Activated CD4-positive, CD25-positive, alpha-beta regulatory T cell (primary cell): ENCODE results near the gene MYLK3.
"Not testable (repeated sequence)": the region's sequence is repeated elsewhere in the genome, so short reads cannot be mapped to it uniquely, and the experiment has no call there.

ENCODE experiments used
- DNase-seq, 4 experiments: peaks; one replicate each; lab custom pipeline; 2025; lab: John Stamatoyannopoulos, UW

Gene MYLK3

GRCh38 chr16:46689365-46690280 lies 58.5 kb downstream of the MYLK3 start, which contains the start of gene ORC6:
Gene ORC6, plus strand, starts transcription at chr16:46689659. Its CDS starts 47 bp downstream, at chr16:46689706.
- DNase-seq, result peak; percentile 90 to 97 (median 96)

DNA sequence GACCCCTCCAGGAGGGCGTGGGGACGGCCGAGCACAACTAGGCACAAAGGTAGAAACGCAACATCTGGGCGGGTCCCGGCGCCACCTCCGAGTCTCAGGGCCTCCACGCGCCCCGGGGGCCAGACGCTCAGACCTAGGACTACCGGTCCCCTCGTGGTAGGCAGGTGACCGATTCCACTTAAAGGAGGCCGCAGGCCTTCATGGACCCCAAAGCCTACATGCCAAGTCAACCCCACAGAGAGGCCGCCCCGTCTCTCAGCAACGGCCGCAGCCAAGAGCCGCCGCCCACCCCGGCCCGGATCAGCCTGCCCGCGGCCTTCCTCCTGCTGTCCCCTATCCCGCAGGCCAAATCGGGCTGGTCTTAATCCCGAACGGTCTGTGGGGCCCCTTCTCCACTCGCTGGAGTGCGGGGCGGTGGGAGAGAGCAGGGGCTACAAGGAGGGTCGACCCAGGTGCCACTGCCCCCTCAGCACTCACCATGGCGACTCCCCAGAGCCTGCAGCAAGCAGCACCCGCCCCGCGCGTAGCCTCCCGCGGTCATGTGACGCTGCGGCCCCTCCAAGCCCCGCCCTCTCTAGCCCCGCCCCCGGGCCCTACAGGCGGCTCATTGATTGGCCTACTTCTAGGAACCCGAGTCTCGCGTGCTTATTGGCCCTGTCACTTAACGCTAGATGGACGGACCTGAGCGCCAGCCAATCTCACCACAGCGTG lies 59.3 kb downstream of the MYLK3 start, which contains the start of gene VPS35:
Gene VPS35 (minus strand): TSS at position 525 of the 711 bp plus-strand sequence. CDS start 45 bp downstream, at position 480.
- peak; percentile 99 for DNase-seq

DNA sequence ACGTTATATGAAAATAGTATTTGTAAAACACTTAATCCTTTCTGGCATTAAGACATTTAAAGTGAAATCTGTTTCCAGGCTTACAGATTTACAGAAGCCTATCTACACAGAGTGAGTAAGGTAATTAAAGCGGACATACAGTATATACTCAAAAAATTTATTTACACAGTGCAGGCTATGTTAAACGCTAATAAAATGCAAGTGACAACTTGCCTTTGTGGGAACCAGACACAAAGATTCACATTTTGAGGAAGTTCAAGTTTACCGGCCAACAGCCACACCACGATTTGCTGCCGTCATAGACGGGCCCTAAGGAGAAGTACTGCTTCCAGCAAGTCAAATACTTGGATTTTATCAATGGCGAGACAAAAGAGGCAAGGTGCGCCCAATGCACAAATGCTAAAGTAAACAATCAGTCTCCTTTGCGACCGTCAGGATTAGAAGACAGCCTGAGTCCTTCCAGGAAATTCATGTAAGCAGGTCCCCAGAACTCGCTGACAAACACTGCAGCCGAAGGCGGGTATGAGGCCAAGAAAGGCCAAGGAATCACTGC lies 60.0 kb downstream of the MYLK3 start:
- no peak for DNase-seq

DNA sequence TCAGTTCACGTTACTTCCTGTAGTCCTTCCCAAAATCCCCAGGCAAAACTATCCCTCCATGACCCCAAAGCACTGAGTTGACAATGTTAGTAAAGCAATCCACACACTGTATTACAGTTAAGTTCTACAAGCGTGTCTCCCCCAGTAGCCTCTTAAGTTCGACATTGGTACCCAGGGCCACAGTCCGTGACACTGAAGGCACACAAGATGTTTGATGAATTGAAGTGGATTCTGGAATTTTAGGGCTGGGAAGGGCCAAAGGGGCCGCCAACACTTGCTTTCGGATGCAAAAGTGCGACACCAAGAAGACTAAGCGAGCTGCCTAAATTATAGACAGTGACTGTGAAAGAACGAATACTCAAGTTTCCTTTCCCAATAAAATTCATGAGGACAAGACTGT lies 60.7 kb downstream of the MYLK3 start:
- no peak for DNase-seq

- no peak for DNase-seq
Observed at GRCh38 chr16:46686815-46687473, 61.2 kb downstream of the MYLK3 start.

- not testable (repeated sequence) for DNase-seq
Observed at GRCh38 chr16:46681867-46682266, 66.3 kb downstream of the MYLK3 start.

DNA sequence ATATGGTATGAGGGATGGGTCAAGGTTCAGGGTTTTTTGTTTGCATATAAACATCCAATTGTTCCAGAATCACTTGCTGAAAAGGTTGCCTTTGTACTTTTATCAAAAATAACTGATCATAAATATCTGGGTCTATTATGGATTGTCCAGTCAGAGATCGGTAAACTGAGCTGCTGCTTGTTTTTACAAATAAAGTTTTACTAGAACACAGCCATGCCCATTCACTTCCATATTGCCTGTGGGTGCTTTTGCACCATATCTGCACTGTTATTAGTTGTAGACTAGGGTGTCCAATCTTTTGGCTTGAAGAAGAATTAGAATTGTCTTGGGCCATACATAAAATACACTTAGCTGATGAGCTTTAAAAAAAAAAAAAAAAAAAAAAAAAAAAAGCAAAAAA lies 70.2 kb downstream of the MYLK3 start:
- DNase-seq, result not testable (repeated sequence)

GRCh38 chr16:46673320-46674013 lies 74.7 kb downstream of the MYLK3 start:
- peak in 1 of 4 experiments; percentile 5 for DNase-seq

DNA sequence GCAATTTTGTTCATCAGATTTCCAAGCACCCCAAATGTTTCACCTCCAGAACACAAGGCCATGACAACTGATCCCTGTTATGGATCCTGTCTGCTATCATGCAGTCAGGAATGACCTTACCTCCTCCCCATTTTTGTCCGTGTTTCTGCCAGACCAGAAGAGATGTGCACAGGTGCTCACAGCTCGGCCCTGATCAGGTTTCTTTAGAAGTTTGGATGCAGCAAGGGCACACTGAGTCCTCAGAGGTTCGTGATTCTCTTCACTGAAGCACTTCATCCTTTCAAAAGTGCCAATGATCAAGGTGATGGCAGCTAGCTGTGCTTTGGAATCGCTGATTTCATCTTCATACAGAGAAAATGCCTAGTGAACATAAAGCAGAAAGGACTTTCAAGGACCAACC lies 86.0 kb downstream of the MYLK3 start:
- DNase-seq, result no peak

- DNase-seq, result no peak
Observed at GRCh38 chr16:46658925-46659324, 89.2 kb downstream of the MYLK3 start.
